Spleen (tissue), 11 donors: Measurements from ENCODE around the gene EXOC6B. TPM values are rescaled to one million over a fixed set of nuclear protein-coding genes. Genes with fewer than 3 reads are reported as not detected.

Source experiments
- DNase-seq: peaks from one replicate; pipeline ENCODE4 v3.0.0-alpha.2; 2020
- H3K27ac ChIP-seq, 8 donors: fragments of 200-600 bp; sonication (generic) in 7 of 8; 1 replicate in 4 of 8; 2 replicates in 4 of 8; pipeline versions ENCODE4 v1.5.0 to v1.8.0; 2016 to 2021; ENCODE audit warnings: inconsistent platforms in 4 of 8, mild to moderate bottlenecking in 4 of 8, moderate library complexity in 1 of 8
- H3K27me3 ChIP-seq, 7 donors: fragments of 200-600 bp; sonication (generic) in 6 of 7; replicated peaks in 1 of 7; 1 replicate in 4 of 7; 2 replicates in 3 of 7; pipeline versions ENCODE4 v1.5.0 to v1.8.0; 2016 to 2021; ENCODE audit warnings: inconsistent platforms in 3 of 7, mild to moderate bottlenecking in 1 of 7
- H3K36me3 ChIP-seq, 6 donors: fragments of 200-600 bp; sonication (generic) in 5 of 6; 1 replicate in 4 of 6; 2 replicates in 2 of 6; pipeline versions ENCODE4 v1.5.0 to v1.8.0; 2016 to 2021; ENCODE audit warnings: inconsistent platforms in 2 of 6
- H3K4me1 ChIP-seq, 6 donors: fragments of 200-600 bp; sonication (generic) in 5 of 6; 1 replicate in 3 of 6; 2 replicates in 3 of 6; pipeline versions ENCODE4 v1.5.0 to v1.8.0; 2016 to 2021; ENCODE audit warnings: inconsistent platforms in 3 of 6
- H3K4me3 ChIP-seq, 8 donors: fragments of 200-600 bp; sonication (generic) in 7 of 8; 1 replicate in 4 of 8; 2 replicates in 4 of 8; pipeline versions ENCODE4 v1.5.0 to v1.8.0; 2016 to 2021; ENCODE audit warnings: inconsistent platforms in 4 of 8, mild to moderate bottlenecking in 4 of 8, moderate library complexity in 2 of 8
- H3K9me3 ChIP-seq, 8 donors: fragments of 200-600 bp; sonication (generic) in 7 of 8; 1 replicate in 4 of 8; 2 replicates in 4 of 8; pipeline versions ENCODE4 v1.5.0 to v1.8.0; 2016 to 2021; ENCODE audit warnings: inconsistent platforms in 4 of 8
- POLR2A ChIP-seq, 3 donors: fragments of 450-650 bp; IDR thresholded peaks; one replicate each; pipeline ENCODE4 v1.5.1; 2017; ENCODE audit warnings: antibody characterized with exemption in 3 of 3, mild to moderate bottlenecking in 1 of 3
- POLR2AphosphoS5 ChIP-seq, 3 donors: sonication (generic); formaldehyde crosslinking; IDR thresholded peaks; one replicate each; pipeline ENCODE4 v1.5.1; 2017; ENCODE audit warnings: antibody characterized with exemption in 3 of 3
- WGBS, 5 donors: extraction: QIAGEN DNeasy Blood & Tissue Kit in 3 of 5; methylation state at CpG; one replicate each; pipeline versions ENCODE4 v1.1.5 to v1.1.7; 2013 to 2018; 5-methylcytosine and 5-hydroxymethylcytosine counted together
- intact Hi-C: fragments of 100-400 bp; cut with DNase I; formaldehyde crosslinking; loops from one replicate; pipeline ENCODE4 v1.15.0; 2023; ENCODE audit warnings: low total_unique reads
- polyA plus RNA-seq, 3 donors: library from polyadenylated mRNA; stranded (reverse); fragments of 200-250 nt; gene quantifications; one replicate each; pipeline ENCODE4 v1.2.1, GENCODE V29; 2013
- total RNA-seq, 7 donors: library from RNA; depleted of rRNA in 3 of 7; stranded (reverse); fragments of >200 nt in 3 of 7; fragmentation: NEBNext Ultra II Directional in 4 of 7; extraction: Animal tissue kit (Norgen Biotek cat#: 25700) in 4 of 7; gene quantifications; one replicate each; pipeline versions ENCODE4 v1.1.0 to v1.2.1, GENCODE V29; 2016 to 2021
- TF ChIP-seq, protein P1 (sequence below), 11 experiments: fragments of 200-600 bp in 7 of 11; fragments of 450-650 bp in 4 of 11; sonication (generic) in 4 of 11; IDR thresholded peaks in 8 of 11; conservative IDR thresholded peaks in 3 of 11; 1 replicate in 7 of 11; 2 replicates in 4 of 11; pipeline versions ENCODE4 v1.4.0 to v1.8.0; 2016 to 2021; ENCODE audit warnings: antibody characterized with exemption in 11 of 11, inconsistent platforms in 4 of 11, mild to moderate bottlenecking in 1 of 11
- donor health status: healthy with polysubstance abuse.
- donor health status: DM: no; HTN: no; CAD: no; lungs with moderate emphysema.
- donor health status: DM: no; HTN: no; CAD: no.
- donor health status: Bipolar disorder and iron deficiency.
- donor health status: healthy.
- donor health status: DM: no; HTN: no; CAD: no.
- donor health status: DM: yes; HTN: yes; CAD: no.

EXOC6B gene
- total and polyA plus RNA-seq, 10 donors: 1.0 to 27.9 (median 18.0) TPM

DNA sequence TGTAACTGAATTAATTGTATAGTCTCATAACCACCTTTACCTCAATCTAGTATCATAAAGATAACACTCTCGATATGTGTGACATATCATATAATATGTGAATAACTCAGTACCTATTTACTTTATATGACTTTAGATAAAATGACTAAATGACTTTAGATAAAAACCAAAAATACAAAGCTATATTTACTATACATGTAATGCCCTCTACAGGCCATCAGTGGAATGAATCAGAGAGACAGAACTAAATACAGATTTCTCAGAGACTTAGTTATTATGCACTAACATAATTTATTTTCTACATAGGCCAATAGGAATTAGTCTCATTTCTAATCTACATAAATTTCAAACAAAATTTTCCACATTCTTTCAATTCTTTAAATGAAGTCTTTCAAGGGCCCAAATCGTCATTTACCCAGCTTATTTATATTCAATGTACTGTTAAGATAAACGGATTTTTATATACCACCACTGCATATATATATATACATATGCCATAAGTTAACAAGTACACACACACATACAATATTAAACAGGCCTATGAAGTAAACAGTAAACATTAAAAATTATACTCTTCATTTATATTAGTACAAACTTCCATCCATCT is 219.9 kb downstream of the EXOC6B start:
- Histone ChIP-seq H3K4me3 (no peak overlapping the region), H3K27ac (no peak overlapping the region), H3K36me3 (no peaks in the 10 kb centered on the region), H3K9me3 (no peaks in the 10 kb centered on the region), H3K4me1 (no peaks in the 10 kb centered on the region), H3K27me3 (no peaks in the 10 kb centered on the region)
- no peak for DNase-seq
- intact Hi-C loops: no loop called here
- 84 to 96% (median 85%) methylated on average over 3 of the region's 3 CpGs for WGBS, 5 donors
- TF ChIP-seq POLR2A (IDR thresholded peaks at IDR 0.05) (no peak), POLR2AphosphoS5 (IDR thresholded peaks at IDR 0.05) (no peak)
- TF ChIP-seq, protein P1, sequence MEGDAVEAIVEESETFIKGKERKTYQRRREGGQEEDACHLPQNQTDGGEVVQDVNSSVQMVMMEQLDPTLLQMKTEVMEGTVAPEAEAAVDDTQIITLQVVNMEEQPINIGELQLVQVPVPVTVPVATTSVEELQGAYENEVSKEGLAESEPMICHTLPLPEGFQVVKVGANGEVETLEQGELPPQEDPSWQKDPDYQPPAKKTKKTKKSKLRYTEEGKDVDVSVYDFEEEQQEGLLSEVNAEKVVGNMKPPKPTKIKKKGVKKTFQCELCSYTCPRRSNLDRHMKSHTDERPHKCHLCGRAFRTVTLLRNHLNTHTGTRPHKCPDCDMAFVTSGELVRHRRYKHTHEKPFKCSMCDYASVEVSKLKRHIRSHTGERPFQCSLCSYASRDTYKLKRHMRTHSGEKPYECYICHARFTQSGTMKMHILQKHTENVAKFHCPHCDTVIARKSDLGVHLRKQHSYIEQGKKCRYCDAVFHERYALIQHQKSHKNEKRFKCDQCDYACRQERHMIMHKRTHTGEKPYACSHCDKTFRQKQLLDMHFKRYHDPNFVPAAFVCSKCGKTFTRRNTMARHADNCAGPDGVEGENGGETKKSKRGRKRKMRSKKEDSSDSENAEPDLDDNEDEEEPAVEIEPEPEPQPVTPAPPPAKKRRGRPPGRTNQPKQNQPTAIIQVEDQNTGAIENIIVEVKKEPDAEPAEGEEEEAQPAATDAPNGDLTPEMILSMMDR (IDR thresholded peaks at IDR 0.05 in 8 of 11, conservative IDR thresholded peaks at IDR 0.05 in 3 of 11): peak in 8 of 11 experiments; percentile 18 to 60 (median 44)

DNA sequence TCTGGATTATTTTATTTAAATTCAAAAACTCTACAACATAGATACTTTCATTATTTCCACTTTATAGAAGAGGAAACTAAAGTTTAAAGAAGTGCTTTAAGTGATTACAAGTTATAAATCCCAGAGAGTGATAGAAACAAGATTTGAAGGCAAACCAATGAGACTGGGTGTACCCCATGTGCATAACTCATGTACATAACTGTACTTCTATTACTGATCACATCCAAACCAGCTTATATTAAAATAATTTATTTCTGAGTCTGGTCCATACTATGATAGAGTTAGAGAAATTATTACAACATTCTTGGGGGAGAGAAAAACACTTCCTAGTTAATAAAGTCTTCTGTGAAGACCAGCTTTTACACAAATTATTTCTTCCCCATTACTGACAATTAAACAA is 221.4 kb downstream of the EXOC6B start:
- intact Hi-C loops: no loop called here
- H3K4me3 ChIP-seq: no peak overlapping the region
- no peak overlapping the region for H3K27ac ChIP-seq
- H3K36me3 ChIP-seq: no peaks in the 10 kb centered on the region
- TF ChIP-seq, protein P1 (IDR thresholded peaks at IDR 0.05 in 8 of 11, conservative IDR thresholded peaks at IDR 0.05 in 3 of 11): no peak
- TF ChIP-seq POLR2A (IDR thresholded peaks at IDR 0.05) (no peak), POLR2AphosphoS5 (IDR thresholded peaks at IDR 0.05) (no peak)
- H3K4me1 ChIP-seq: no peaks in the 10 kb centered on the region
- H3K27me3 ChIP-seq: no peaks in the 10 kb centered on the region
- no peaks in the 10 kb centered on the region for H3K9me3 ChIP-seq
- no peak for DNase-seq

- TF ChIP-seq POLR2A (IDR thresholded peaks at IDR 0.05) (no peak), POLR2AphosphoS5 (IDR thresholded peaks at IDR 0.05) (no peak)
- TF ChIP-seq, protein P1 (IDR thresholded peaks at IDR 0.05 in 8 of 11, conservative IDR thresholded peaks at IDR 0.05 in 3 of 11): no peak
- 57 to 84% (median 76%) methylated on average over 2 of the region's 2 CpGs for WGBS, 5 donors
- no peaks in the 10 kb centered on the region for H3K27me3 ChIP-seq
- intact Hi-C loops: no loop called here
- no peaks in the 10 kb centered on the region for H3K36me3 ChIP-seq
- no peak overlapping the region for H3K27ac ChIP-seq
- no peak for DNase-seq
- no peaks in the 10 kb centered on the region for H3K9me3 ChIP-seq
- no peak overlapping the region for H3K4me3 ChIP-seq
- no peaks in the 10 kb centered on the region for H3K4me1 ChIP-seq
Measured at GRCh38 chr2:72603481-72603880, 222.4 kb downstream of the EXOC6B start.

DNA sequence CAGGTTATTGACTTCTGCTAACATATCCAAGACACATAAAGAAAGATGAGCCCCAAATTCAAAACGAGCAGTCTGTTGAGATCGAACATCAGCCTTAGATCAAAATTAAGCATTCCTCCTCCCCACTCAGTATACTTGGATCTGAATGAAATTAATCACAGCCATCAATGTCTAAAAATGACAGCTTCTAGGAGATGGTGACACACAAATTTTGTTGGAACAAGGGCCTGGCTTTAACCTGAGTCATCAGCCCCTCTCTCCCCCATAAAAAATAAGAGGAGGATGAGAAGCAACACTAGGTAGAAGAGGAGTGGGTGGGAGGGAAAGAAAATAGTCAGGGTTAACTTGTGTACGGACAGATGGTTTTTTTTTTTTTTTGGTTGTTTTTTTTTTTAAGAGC is 223.1 kb downstream of the EXOC6B start:
- Histone ChIP-seq H3K4me1 (no peaks in the 10 kb centered on the region), H3K36me3 (no peaks in the 10 kb centered on the region), H3K27ac (no peak overlapping the region), H3K9me3 (no peaks in the 10 kb centered on the region), H3K4me3 (no peak overlapping the region), H3K27me3 (no peaks in the 10 kb centered on the region)
- no peak for TF ChIP-seq POLR2AphosphoS5 (IDR thresholded peaks at IDR 0.05)
- no peak for TF ChIP-seq POLR2A (IDR thresholded peaks at IDR 0.05)
- TF ChIP-seq, protein P1 (IDR thresholded peaks at IDR 0.05 in 8 of 11, conservative IDR thresholded peaks at IDR 0.05 in 3 of 11): no peak
- intact Hi-C loops: no loop called here
- no peak for DNase-seq
- WGBS, 5 donors: 78 to 88% (median 84%) methylated on average over 3 of the region's 3 CpGs
